GM19239 (cell line): Measurements from ENCODE around the gene LPIN1.
"Not testable (repeated sequence)": the region's sequence is repeated elsewhere in the genome, so short reads cannot be mapped to it uniquely, and the experiment has no call there.

Experiments used
- DNase-seq: peaks from one replicate; pipeline ENCODE4 v3.0.0; 2011; ENCODE audit warnings: low spot score; ENCODE audit not compliant: insufficient read length
- FAIRE-seq: peaks from 2 replicates; lab custom pipeline; 2011; peaks lifted over from hg19 to GRCh38; lab: Jason Lieb, UNC

LPIN1 gene

DNA sequence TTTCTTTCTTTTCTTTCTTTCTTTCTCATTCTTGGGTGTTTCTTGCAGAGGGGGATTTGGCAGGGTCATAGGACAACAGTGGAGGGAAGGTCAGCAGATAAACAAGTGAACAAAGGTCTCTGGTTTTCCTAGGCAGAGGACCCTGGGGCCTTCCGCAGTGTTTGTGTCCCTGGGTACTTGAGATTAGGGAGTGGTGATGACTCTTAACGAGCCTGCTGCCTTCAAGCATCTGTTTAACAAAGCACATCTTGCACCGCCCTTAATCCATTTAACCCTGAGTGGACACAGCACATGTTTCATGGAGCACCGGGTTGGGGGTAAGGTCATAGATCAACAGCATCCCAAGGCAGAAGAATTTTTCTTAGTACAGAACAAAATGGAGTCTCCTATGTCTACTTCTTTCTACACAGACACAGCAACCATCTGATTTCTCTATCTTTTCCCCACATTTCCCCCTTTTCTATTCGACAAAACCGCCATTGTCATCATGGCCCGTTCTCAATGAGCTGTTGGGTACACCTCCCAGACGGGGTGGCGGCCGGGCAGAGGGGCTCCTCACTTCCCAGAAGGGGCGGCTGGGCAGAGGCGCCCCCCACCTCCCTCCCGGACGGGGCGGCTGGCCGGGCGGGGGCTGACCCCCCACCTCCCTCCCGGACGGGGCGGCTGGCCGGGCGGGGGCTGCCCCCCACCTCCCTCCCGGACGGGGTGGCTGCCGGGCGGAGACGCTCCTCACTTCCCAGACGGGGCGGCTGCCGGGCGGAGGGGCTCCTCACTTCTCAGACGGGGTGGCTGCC lies 12.9 kb downstream of the LPIN1 start:
- not testable (repeated sequence) for FAIRE-seq

DNA sequence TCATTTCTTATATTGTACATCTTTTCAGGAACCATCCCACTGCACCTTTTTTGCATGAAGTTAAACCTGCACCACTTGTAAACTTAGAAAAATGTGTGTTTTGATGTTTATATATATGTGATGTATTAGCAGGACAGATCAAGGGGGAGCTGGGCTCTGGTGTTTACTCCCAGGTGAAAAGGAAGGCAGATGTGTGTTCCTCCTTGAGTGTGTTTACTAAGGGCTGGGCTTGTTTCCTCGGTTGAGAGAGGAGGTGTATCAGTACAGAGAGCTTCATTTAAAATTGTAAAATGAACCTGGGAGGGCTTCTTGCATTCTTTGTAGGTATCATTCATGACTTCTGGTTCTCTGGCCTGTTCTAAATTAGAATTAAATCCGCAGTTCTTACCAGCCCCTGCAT lies 14.8 kb downstream of the LPIN1 start:
- FAIRE-seq (no peak), DNase-seq (no peak)

More for the DNA sequence above, 12.9 kb downstream of the LPIN1 start:
- not testable (repeated sequence) for DNase-seq

DNA sequence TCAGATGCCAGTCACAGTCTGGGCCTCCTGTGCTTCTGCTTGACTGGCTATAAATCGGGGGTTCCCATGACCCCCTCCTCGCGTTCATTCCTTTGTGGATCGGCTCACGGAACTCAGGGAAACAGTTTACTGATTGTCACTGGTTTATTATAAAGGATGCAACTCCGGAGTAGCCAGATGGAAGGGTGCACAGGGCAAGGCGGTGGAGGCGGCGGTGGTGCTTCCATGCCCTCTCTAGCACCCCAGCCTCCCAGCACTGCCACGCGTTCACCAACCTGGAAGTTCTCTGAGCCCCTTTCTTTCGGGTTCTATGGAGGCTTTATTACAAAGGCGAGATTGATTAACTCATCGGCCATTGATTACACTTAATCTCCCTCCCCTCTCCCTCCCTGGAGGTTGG lies 15.6 kb downstream of the LPIN1 start:
- DNase-seq, result no peak
- no peak for FAIRE-seq

DNA sequence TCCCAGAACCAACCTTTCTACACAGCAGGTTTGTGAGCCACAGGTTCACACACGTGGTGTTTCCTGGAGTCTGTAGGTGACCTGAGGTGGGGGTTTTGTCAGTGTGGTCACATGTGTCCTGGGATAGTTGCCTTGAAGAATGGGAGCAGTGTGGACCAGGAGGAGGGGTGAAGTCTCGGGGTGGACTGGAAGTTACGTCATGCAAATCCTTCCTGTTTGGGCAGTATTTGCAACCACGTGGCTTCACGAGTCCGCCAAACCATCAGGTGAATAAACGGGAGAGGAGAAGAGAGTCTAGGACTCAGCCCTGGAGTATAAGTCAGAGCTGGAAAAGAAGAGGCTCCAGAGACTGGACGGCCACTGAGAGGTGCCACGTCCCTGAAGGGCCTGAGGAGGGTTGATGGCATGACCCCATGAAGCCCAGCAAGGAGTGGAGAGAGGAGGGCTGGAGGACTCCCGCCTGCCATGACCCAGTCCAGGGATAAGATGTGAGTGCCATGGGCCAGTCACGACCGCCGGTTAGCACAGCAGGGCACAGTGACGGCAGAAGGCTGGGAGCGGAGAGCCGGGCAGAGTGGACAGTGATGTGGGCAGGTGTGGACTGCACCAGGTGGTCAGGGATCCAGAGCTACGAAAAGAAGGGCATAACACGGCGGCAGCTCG lies 16.5 kb downstream of the LPIN1 start:
- DNase-seq (no peak), FAIRE-seq (no peak)

DNA sequence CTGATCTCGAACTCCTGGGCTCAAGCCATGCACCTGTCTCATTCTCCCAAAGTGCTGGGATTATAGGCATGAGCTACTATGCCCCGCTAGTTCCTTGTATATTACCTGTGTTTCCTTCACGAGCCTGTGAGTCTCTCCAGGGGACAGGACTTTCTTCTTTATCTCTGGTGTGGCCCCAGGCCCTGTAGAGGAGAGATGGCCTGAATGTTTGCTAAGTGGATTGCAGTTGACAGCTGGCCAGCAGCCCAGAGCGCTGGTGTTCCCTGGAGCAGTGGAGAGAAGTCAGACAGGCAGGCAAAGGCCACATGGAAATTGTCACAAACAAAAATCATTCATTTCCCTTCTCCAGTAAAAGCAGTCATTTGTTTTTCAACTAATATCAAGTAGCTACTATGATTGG lies 17.9 kb downstream of the LPIN1 start:
- no peak for DNase-seq

DNA sequence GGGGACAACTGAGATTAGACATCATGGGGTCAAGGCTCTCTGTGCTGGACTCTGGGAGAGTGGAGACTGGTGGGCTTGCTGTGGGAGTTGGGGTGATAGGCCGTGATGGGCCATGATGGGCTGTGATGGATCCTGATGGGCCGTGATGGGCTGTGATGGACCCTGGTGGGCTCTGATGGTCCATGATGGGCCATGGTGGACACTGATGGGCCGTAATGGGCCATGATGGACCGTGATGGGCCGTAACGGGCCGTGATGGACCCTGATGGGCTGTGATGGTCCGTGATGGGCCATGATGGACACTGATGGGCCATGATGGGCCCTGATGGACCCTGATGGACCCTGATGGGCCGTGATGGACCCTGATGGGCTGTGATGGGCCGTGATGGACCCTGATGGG lies 18.5 kb downstream of the LPIN1 start:
- FAIRE-seq, result no peak
- DNase-seq, result no peak

More for the DNA sequence above, 17.9 kb downstream of the LPIN1 start:
- no peak for FAIRE-seq

DNA sequence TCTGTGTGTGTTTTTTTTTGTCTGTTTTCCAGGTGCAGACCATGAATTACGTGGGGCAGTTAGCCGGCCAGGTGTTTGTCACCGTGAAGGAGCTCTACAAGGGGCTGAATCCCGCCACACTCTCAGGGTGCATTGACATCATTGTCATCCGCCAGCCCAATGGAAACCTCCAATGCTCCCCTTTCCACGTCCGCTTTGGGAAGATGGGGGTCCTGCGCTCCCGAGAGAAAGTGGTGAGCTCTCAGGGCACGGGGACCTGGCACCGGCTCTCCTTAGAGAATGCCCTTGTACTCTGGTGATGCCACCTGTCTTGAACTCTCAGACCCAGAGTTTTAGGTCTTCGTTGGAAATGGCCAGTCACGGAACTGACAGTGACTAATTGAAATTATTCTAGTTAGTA lies 19.1 kb downstream of the LPIN1 start:
- FAIRE-seq (no peak), DNase-seq (no peak)

DNA sequence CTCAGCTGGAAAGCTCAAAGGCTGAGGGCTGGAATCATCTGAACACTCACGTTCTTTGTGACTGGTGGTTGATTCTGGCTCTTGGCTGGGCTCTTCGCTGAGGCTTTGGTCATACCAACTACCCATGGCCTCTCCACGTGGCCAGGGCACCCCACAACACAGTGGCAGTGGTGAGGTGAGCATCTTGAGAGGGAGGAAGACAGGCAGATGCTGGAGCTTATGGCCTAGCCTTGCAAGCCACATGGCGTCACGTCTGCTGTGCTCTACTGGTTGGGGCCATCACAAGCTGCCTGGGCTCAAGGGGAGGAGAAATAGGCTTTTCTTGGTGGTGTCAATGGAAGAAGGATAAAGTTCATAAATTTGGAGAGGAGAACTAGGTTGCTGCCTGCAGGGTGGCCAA lies 19.6 kb downstream of the LPIN1 start:
- DNase-seq (no peak), FAIRE-seq (no peak)

DNA sequence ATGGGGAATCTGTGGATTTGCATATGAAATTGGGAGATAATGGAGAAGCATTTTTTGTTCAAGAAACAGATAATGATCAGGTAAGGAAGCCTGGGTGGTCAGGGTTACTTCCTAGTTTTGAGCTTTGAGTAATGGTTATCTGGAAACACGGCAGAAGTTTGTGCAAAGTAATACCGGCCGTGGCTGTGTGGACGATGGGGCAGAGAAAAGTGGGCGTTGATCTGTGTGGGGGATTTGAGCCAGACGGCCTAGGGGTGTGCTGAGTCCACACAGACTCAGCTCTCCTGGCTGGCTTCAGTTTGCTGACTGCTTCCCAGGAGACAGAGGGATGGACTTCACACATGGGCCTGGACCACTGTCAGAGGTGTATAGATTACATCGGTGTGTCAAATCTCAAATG lies 21.3 kb downstream of the LPIN1 start:
- no peak for DNase-seq
- no peak for FAIRE-seq

DNA sequence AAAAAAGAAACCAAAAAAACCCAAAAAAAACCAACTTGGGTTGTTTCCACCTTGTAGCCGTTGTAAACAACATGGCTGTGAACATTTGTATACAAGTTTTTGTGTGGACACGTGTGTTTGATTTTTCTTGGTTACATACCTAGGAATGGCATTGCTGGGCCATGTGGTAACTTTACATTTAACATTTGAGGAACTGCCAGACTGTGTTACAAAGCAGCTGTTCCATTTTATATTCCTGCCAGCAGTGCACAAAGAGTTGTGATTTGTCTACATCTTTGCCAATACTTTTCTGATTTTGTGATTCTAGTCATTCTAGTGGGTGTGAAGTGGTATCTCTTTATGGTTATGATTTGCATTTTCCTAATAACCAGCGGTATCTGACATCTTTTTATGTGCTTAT lies 22.5 kb downstream of the LPIN1 start:
- FAIRE-seq (no peak), DNase-seq (no peak)

DNA sequence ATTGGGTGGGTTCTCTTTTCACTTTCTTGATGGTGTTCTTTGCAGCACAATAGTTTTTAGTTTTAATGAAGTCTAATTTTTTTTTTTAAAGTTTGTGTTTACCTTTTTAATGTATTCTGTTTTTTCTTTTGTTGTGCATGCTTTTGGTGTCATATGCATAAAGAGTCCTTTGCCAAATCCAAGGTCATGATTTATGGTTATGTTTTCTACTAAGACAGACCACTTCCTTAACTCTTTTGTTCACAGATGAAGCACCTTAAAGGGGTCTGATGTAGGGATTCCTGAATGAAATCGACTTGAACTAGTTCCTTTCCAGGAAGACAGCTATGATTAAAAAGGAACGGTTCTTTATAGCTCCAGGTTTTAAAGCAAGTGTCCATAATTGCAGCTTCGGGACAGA lies 23.1 kb downstream of the LPIN1 start:
- no peak for FAIRE-seq
- DNase-seq, result no peak

DNA sequence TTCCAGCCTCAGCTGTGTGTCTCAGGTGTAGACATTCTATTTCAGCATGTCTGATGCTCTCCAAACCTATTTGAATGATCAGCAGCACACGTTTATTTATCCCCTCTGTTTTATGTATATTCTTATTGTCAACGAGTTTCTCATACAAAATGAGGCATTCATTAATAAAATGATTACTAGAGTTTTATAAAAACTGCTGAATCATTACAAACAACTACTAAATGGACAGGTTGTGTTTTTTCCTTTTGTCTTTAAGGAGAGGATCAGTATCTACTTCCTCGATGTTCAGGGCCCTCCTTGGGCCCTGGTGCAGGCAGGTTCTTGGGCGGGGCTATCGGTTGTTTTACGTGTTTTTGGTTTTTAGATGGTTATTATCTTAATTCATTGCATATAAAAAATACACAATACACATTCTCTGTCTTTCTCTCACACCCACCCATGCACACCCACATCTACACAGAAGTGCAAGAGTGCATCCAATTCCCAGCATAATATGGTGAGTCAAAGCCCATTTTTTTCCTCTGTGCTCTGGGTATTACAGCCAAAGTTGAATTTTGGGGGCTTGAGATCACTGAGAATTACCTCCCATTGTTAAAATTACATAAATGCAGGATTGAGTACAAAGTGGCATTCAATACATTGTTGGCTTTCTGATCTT lies 24.2 kb downstream of the LPIN1 start:
- FAIRE-seq, result no peak

DNA sequence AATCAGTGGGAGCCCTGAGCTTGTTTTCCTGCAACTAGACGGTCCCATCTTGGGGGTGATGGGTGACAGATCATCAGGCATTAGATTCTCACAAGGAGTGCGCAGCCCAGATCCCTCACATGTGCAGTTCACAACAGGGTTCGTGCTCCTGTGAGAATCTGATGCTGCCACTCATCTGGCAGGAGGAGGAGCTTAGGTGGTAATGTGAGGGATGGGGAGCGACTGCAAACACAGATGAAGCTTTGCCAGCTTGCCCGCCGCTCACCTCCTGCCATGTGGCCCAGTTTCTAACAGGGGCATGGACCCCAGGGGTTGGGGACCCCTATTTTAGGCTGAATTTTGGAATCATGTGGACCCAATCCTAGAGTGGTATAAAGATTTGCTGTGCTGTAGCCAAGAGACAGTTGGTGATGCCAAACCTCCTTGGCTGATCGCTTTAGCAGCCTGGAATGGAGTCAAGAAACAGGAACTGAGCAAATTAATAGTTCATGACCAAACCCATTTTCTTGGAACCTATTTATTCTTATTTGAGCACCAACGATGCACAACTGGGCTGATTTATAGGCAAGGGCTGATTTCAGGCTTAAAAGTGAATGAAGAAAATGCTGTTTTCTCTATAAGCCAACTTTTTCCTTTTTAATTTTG lies 25.7 kb downstream of the LPIN1 start:
- DNase-seq (no peak), FAIRE-seq (no peak)

More for the DNA sequence above, 24.2 kb downstream of the LPIN1 start:
- no peak for DNase-seq

DNA sequence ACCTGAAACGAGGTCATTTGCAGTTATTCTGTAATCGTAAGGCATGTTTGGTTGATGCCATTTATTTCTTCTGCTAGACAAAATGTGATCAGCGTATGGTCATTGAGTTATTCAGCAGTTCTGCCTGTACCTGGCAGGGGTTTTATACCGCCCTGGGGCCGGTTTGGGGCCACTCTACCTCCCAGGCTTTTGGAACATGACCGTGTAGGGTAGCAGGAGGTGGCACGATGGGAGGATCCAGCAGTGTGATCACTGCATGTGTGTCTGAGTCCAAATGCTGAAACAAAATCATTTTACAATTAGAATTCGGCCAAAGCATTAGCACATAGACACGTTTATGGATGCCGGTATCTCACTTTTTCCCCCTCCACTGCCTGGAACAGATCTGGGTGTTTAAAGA lies 26.7 kb downstream of the LPIN1 start:
- FAIRE-seq (no peak), DNase-seq (no peak)

DNA sequence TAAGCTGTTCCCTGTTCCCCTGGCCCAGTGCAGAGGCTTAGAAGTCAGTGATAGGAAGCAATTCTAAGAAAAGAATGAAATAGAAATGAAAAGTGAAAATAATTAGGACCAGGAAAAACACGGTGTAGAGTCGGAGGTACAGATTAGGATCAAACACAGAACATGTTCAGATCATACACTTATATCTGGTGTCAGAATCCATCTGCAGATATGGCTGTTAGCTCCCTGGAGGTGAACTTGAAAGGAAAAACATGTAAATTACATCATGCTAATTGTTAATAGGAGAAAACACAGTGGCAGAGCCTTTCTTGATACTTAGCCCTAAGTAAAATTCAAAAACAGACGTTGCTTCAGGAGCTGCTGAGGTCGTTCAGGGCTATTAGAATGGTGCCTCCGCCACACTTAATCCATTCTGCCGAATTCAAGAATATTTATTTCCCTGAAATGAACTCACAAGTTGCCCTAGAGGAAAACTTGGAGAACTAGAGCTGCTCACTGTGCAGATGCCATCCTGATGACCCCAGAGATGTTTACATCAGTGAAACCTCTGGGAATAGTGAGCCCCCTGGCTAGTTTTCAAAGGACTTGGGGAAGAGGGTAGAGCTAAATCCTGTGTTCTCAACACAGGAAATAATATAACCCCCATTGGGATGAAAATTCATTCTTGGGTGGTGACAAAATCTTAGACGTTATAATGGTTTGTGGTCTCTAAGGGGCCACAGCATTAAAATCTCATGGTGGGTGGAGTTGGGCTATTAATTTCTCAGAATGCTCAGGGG lies 27.5 kb downstream of the LPIN1 start:
- DNase-seq, result no peak
- no peak for FAIRE-seq

DNA sequence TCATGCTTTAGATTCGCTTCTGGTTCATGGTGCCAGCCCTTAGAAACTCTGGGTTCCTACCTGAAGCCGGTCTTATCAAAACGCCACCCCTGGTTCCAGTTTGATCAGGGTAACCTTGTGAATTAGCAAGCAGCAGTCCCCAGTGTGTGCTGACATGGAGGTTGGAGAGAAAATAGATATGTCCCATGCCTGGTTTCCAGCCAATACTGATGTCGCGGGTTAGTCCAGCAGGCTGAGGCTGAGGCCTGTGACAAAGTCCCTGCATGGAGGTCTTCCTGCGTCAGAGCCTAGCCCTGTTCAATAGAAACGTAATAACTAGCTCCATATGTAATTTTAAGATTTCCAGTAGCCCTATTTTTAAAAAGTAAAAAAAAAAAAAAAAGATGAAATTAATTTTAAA lies 28.2 kb downstream of the LPIN1 start:
- DNase-seq (no peak), FAIRE-seq (no peak)

DNA sequence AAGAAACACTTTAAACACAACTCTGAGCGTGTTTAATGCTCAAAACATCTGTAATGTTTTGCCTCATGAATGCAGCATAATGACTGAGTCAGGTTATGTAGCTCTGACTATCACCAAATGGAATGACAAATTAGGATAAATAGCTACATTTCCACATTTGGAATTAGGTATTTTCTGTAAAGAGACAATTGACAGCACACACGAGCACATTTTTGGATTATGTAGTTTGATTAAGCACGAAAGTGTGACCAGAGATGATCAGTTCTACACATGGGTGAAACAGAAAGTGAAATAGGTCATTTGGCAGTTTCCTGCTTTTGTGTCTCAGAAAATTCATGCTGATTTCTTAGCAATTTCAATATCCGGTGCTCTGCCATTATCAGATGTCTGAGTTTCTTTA lies 29.0 kb downstream of the LPIN1 start:
- peak; percentile 86 for FAIRE-seq
- peak; percentile 70 for DNase-seq

DNA sequence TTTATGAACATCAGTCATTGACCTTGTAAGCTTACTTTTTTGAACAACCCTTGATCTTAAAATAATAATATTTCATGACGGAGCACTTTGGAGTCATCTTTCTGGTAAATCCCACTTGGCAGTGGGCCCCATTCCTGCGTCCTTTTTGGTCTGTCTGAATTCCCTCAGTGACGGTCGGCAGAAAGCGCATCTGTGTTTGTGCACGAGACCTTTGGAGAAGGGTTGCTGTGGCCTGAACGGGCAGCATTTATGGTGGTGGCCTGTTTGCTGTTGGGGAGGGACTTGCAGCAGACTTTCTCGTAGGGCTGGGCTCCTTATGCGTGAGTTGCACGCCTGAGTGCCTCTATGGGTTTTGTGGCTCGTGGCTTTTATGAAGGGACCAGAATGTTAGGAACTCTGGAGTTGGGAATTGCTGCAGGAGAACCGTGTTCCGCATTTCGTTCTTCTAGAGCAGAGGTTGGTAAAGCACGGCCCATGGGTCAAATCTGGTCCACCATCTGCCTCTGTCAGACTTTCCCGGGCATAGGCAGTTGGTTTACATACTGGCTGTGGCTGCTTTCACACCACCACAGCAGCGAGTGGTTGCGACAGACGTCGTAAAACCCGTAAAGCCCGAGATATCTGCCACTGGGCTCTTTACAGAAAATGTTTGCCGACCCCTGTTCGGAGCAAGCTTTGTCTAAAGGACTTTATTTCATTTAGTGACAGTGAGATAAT lies 30.8 kb downstream of the LPIN1 start:
- no peak for DNase-seq
- no peak for FAIRE-seq

DNA sequence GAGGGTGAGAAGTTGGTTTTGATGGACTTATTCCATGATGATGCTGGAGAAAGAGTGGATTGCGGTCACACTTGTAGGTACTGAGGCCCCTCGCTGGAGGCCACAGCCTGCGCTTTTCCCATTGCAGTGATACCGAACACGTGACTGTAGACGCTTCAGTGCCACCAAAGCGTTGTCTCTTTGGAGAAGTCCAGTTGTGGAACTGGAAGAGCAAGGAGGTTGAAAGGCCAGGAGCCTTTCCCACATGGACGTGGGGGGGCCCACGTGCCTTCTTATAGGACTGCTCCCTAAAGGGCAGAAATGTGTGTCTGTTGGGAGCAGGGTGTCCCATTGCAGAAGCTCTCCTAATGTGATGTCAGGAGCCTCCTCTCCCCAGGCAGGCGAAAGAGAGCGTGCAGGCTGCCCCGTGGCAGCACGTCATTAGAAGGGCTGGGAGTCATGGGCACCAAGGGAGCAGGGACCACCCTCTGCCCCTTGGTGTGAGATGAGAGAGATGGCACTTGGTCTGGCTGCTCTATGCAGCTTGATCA lies 31.5 kb downstream of the LPIN1 start:
- FAIRE-seq, result no peak

More for the DNA sequence above, 31.5 kb downstream of the LPIN1 start:
- DNase-seq, result no peak
